HepG2 (cell line): ENCODE data around the gene HDAC5. TPM values are rescaled to one million over a fixed set of nuclear protein-coding genes. Genes with fewer than 3 reads are reported as not detected.
A peak's percentile ranks its signal among the peaks of the same experiment; 100 is the strongest.

Experiments used
- ARID5B ChIP-seq: IDR thresholded peaks from 2 replicates; pipeline ENCODE4 v1.4.0; 2020; ENCODE audit warnings: mild to moderate bottlenecking, missing genetic modification reagents
- ATM ChIP-seq: fragments of 450-650 bp; IDR thresholded peaks from 2 replicates; pipeline ENCODE4 v1.7.1; 2017; ENCODE audit warnings: mild to moderate bottlenecking, borderline replicate concordance
- BHLHE40 ChIP-seq: IDR thresholded peaks from 2 replicates; pipeline ENCODE4 v1.6.1; 2011; ENCODE audit warnings: low read length, improper control_type of control experiment
- CERS6 ChIP-seq: sonication (generic); formaldehyde crosslinking; IDR thresholded peaks from 2 replicates; pipeline ENCODE4 v1.5.0; 2020; ENCODE audit warnings: missing genetic modification reagents
- HES4 ChIP-seq: sonication (generic); formaldehyde crosslinking; IDR thresholded peaks from 2 replicates; pipeline ENCODE4 v1.9.0; 2021; ENCODE audit warnings: mild to moderate bottlenecking, missing genetic modification reagents, borderline replicate concordance
- KDM1A ChIP-seq: IDR thresholded peaks from 2 replicates; pipeline ENCODE4 v1.6.1; 2016; ENCODE audit warnings: missing compliant biosample characterization
- PHF21A ChIP-seq: sonication (generic); formaldehyde crosslinking; IDR thresholded peaks from 2 replicates; pipeline ENCODE4 v1.5.0; 2020; ENCODE audit warnings: mild to moderate bottlenecking, missing genetic modification reagents
- REPIN1 ChIP-seq: sonication (generic); formaldehyde crosslinking; IDR thresholded peaks from 2 replicates; pipeline ENCODE4 v1.8.0; 2022; ENCODE audit warnings: missing genetic modification reagents, low read depth, mild to moderate bottlenecking, borderline replicate concordance
- SUZ12 ChIP-seq: fragments of 150-350 bp; IDR thresholded peaks from 2 replicates; pipeline ENCODE4 v1.6.1; 2014; ENCODE audit warnings: low read depth, low read length
- YEATS2 ChIP-seq: sonication (generic); formaldehyde crosslinking; IDR thresholded peaks from 2 replicates; pipeline ENCODE4 v1.4.0; 2020; ENCODE audit warnings: missing genetic modification reagents, borderline replicate concordance
- ZBED4 ChIP-seq: sonication (generic); formaldehyde crosslinking; IDR thresholded peaks from 2 replicates; pipeline ENCODE4 v1.4.0; 2020; ENCODE audit warnings: missing genetic modification reagents, borderline replicate concordance
- ZBTB3 ChIP-seq: sonication (generic); formaldehyde crosslinking; IDR thresholded peaks from 2 replicates; pipeline ENCODE4 v1.4.0; 2020; ENCODE audit warnings: low read depth, mild to moderate bottlenecking, moderate library complexity, missing genetic modification reagents, borderline replicate concordance
- ZNF260 ChIP-seq: sonication (generic); formaldehyde crosslinking; IDR thresholded peaks from 2 replicates; pipeline ENCODE4 v1.4.0; 2020; ENCODE audit warnings: missing genetic modification reagents, low read depth, mild to moderate bottlenecking, borderline replicate concordance
- ZNF580 ChIP-seq: IDR thresholded peaks from 2 replicates; pipeline ENCODE4 v1.6.1; 2016; ENCODE audit warnings: low read depth, borderline replicate concordance
- ZNF724P ChIP-seq: sonication (generic); formaldehyde crosslinking; IDR thresholded peaks from 2 replicates; pipeline ENCODE4 v1.8.0; 2022; ENCODE audit warnings: missing genetic modification reagents, borderline replicate concordance
- polyA plus RNA-seq, 8 experiments: library from polyadenylated mRNA; depleted of rRNA in 3 of 8; stranded (reverse) in 7 of 8; unstranded in 1 of 8; fragments of >200 nt; fragmentation: Illumina TruSeq in 4 of 8; extraction: Trizol in 4 of 8; gene quantifications; 2 replicates each; pipeline versions ENCODE4 v1.2.1 to v1.2.3, GENCODE V29; 2011 to 2016; ENCODE audit warnings: low read depth in 4 of 8, missing spikeins in 1 of 8, mixed read lengths in 1 of 8; ENCODE audit not compliant: insufficient read depth in 1 of 8
- total RNA-seq, 5 experiments: library from RNA; depleted of rRNA; stranded (reverse); fragments of >200 nt; fragmentation: Illumina TruSeq; extraction: Trizol; gene quantifications; 2 replicates each; pipeline ENCODE4 v1.2.3, GENCODE V29; 2016; ENCODE audit warnings: low read depth in 1 of 5
- TF ChIP-seq, protein P1 (sequence below): sonication (generic); formaldehyde crosslinking; IDR thresholded peaks from 2 replicates; pipeline ENCODE4 v1.5.0; 2020; ENCODE audit warnings: mild to moderate bottlenecking, missing genetic modification reagents

HDAC5 gene
- total and polyA plus RNA-seq, 2 of the 13 experiments (the other 11 are each of a cell fraction or from before 2014, with no cell fraction given): 46.4 to 85.4 TPM

GRCh38 chr17:44170499-44171201 is 47.2 kb upstream of the HDAC5 start, which contains the start of gene ASB16 (continued):
- no peak for TF ChIP-seq REPIN1 (CRISPR knock-in tag)
- no peak for TF ChIP-seq SUZ12
- TF ChIP-seq KDM1A (CRISPR knock-in tag): no peak
- TF ChIP-seq ZBED4 (CRISPR knock-in tag): no peak
- TF ChIP-seq ZNF580: peak; percentile 75; the same call in 1 of the 2 replicates
- no peak; the same call in 1 of the 2 replicates for TF ChIP-seq ARID5B (CRISPR knock-in tag)
- TF ChIP-seq CERS6: no peak
- no peak for TF ChIP-seq ZNF724P (CRISPR knock-in tag)
- TF ChIP-seq ZBTB3 (CRISPR knock-in tag): no peak
- TF ChIP-seq, protein P1, sequence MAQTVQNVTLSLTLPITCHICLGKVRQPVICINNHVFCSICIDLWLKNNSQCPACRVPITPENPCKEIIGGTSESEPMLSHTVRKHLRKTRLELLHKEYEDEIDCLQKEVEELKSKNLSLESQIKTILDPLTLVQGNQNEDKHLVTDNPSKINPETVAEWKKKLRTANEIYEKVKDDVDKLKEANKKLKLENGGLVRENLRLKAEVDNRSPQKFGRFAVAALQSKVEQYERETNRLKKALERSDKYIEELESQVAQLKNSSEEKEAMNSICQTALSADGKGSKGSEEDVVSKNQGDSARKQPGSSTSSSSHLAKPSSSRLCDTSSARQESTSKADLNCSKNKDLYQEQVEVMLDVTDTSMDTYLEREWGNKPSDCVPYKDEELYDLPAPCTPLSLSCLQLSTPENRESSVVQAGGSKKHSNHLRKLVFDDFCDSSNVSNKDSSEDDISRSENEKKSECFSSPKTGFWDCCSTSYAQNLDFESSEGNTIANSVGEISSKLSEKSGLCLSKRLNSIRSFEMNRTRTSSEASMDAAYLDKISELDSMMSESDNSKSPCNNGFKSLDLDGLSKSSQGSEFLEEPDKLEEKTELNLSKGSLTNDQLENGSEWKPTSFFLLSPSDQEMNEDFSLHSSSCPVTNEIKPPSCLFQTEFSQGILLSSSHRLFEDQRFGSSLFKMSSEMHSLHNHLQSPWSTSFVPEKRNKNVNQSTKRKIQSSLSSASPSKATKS (CRISPR knock-in tag): no peak
- TF ChIP-seq BHLHE40: no peak
- no peak for TF ChIP-seq ATM
- no peak for TF ChIP-seq PHF21A
- no peak for TF ChIP-seq ZNF260 (CRISPR knock-in tag)
- TF ChIP-seq HES4 (CRISPR knock-in tag): no peak
- TF ChIP-seq YEATS2 (CRISPR knock-in tag): peak; percentile 38; the same call in 1 of the 2 replicates
